GM12864 (cell line): ENCODE data around the gene ZNFX1.

ENCODE experiments used
- DNase-seq: peaks from one replicate; pipeline ENCODE4 v3.0.0-alpha.2; 2011; ENCODE audit warnings: low read depth
- H3K4me3 ChIP-seq: 2 replicates; pipeline ENCODE4 v1.5.1; 2011; ENCODE audit warnings: mild to moderate bottlenecking, low read depth, low read length, control low read depth
- CTCF ChIP-seq: IDR thresholded peaks from 2 replicates; pipeline ENCODE4 v1.5.1; 2011; ENCODE audit warnings: low read depth, mild to moderate bottlenecking, moderate library complexity, low read length, control low read depth, inconsistent platforms; ENCODE audit errors: missing control alignments

ZNFX1 gene

GRCh38 chr20:49247792-49248191, 30.1 kb downstream of the ZNFX1 start:
- no peak for TF ChIP-seq CTCF

GRCh38 chr20:49247169-49247723, 30.6 kb downstream of the ZNFX1 start:
- DNase-seq: no peak
- no peak for TF ChIP-seq CTCF
- H3K4me3 ChIP-seq: no peak overlapping the region

More at GRCh38 chr20:49247792-49248191, 30.1 kb downstream of the ZNFX1 start:
- no peak overlapping the region for H3K4me3 ChIP-seq
- DNase-seq: no peak

- H3K4me3 ChIP-seq: no peak overlapping the region
- DNase-seq: no peak
- TF ChIP-seq CTCF: peak; percentile 81
Observed at GRCh38 chr20:49245921-49246740, 31.7 kb downstream of the ZNFX1 start.

GRCh38 chr20:49237531-49237930, 40.3 kb downstream of the ZNFX1 start:
- no peak for DNase-seq
- no peak overlapping the region for H3K4me3 ChIP-seq
- no peak for TF ChIP-seq CTCF

- DNase-seq: no peak
- TF ChIP-seq CTCF: no peak
- H3K4me3 ChIP-seq: no peak overlapping the region
Observed at GRCh38 chr20:49236301-49236700, 41.6 kb downstream of the ZNFX1 start.

GRCh38 chr20:49234831-49235230, 43.0 kb downstream of the ZNFX1 start:
- no peak for DNase-seq
- H3K4me3 ChIP-seq: no peak overlapping the region
- no peak for TF ChIP-seq CTCF
